Sigmoid colon (tissue), 7 donors: ENCODE measurements around the gene PCDHGA9. TPM values are rescaled to one million over a fixed set of nuclear protein-coding genes. Genes with fewer than 3 reads are reported as not detected.
A peak's percentile ranks its signal among the peaks of the same experiment; 100 is the strongest.

Experiments used
- DNase-seq: peaks from one replicate; pipeline ENCODE4 v3.0.0-alpha.2; 2019
- H3K27ac ChIP-seq, 4 donors: fragments of 200-600 bp; sonication (generic); one replicate each; pipeline ENCODE4 v1.5.1; 2016 to 2019; ENCODE audit warnings: mild to moderate bottlenecking in 1 of 4
- H3K27me3 ChIP-seq, 3 donors: fragments of 200-600 bp; sonication (generic); one replicate each; pipeline ENCODE4 v1.5.1; 2019; ENCODE audit warnings: mild to moderate bottlenecking in 1 of 3
- H3K36me3 ChIP-seq, 4 donors: fragments of 200-600 bp; sonication (generic); one replicate each; pipeline ENCODE4 v1.5.1; 2016 to 2019
- H3K4me1 ChIP-seq, 4 donors: fragments of 200-600 bp; sonication (generic); one replicate each; pipeline ENCODE4 v1.5.1; 2017 to 2019
- H3K4me3 ChIP-seq, 4 donors: fragments of 200-600 bp; sonication (generic); one replicate each; pipeline ENCODE4 v1.5.1; 2017 to 2019; ENCODE audit warnings: mild to moderate bottlenecking in 2 of 4, moderate library complexity in 1 of 4
- H3K9me3 ChIP-seq, 4 donors: fragments of 200-600 bp in 3 of 4; sonication (generic) in 3 of 4; one replicate each; pipeline versions ENCODE4 v1.5.1 to v1.6.1; 2013 to 2019
- CTCF ChIP-seq, 4 experiments: fragments of 450-650 bp in 3 of 4; fragments of 200-600 bp in 1 of 4; IDR thresholded peaks; one replicate each; pipeline ENCODE4 v1.5.1; 2016 to 2019; ENCODE audit warnings: antibody characterized with exemption in 4 of 4, mild to moderate bottlenecking in 3 of 4, moderate library complexity in 2 of 4
- EP300 ChIP-seq, 4 donors: sonication (generic); formaldehyde crosslinking; IDR thresholded peaks; one replicate each; pipeline ENCODE4 v1.6.1; 2017; ENCODE audit warnings: antibody characterized with exemption in 4 of 4
- POLR2A ChIP-seq, 2 donors: fragments of 450-650 bp; IDR thresholded peaks; one replicate each; pipeline ENCODE4 v1.6.1; 2016; ENCODE audit warnings: antibody characterized with exemption in 2 of 2, mild to moderate bottlenecking in 2 of 2, moderate library complexity in 2 of 2
- POLR2AphosphoS5 ChIP-seq, 4 donors: sonication (generic); formaldehyde crosslinking; IDR thresholded peaks; one replicate each; pipeline ENCODE4 v1.6.1; 2017; ENCODE audit warnings: antibody characterized with exemption in 4 of 4
- WGBS, 2 donors: extraction: QIAGEN DNeasy Blood & Tissue Kit; methylation state at CpG; one replicate each; pipeline ENCODE4 v1.1.7; 2013; 5-methylcytosine and 5-hydroxymethylcytosine counted together
- intact Hi-C: fragments of 100-400 bp; cut with DNase I; formaldehyde crosslinking; loops from one replicate; pipeline ENCODE4 v1.15.1; 2023
- polyA plus RNA-seq, 3 donors: library from polyadenylated mRNA; stranded (reverse); fragments of 200-250 nt; gene quantifications; one replicate each; pipeline ENCODE4 v1.2.3, GENCODE V29; 2013
- total RNA-seq, 4 donors: library from RNA; depleted of rRNA; stranded (reverse); fragments of >200 nt; gene quantifications; one replicate each; pipeline ENCODE4 v1.1.0, GENCODE V29; 2016
- donor health status: healthy with polysubstance abuse.
- donor health status: Bipolar disorder and iron deficiency.
- donor health status: healthy.

Gene PCDHGA9
- total and polyA plus RNA-seq, 7 donors, result 0.79 to 15.8 (median 10.4) TPM; not detected in 2

DNA sequence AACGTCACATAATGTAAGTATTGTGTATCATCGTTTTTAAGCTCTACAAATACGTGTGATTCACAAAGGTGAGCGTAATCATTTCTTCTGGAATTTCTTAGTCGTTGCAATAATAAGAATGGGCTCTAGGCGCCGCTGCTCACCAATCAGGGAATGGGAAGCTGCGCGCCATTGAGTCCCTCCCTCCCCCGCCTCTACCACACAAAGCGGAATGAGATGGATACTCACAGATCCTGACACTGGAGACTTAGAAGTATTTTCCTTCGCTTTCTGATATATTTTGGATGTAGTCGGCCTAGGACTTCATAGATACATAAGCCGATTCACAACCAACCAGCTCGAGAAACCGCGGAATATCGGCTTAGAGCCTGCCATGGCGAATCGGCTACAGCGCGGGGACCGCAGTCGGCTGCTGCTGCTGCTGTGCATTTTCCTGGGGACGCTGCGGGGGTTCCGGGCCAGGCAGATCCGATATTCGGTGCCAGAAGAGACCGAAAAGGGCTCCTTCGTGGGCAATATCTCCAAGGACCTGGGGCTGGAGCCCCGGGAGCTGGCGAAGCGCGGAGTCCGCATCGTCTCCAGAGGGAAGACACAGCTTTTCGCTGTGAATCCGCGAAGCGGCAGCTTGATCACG is 18.4 kb downstream of the PCDHGA9 start, which contains the start of gene PCDHGA11:
Gene PCDHGA11, plus strand, starts transcription at position 197 of the 634 bp plus-strand sequence. Its CDS starts 177 bp downstream, at position 374.
- WGBS, 2 donors, result 10 to 44% methylated on average over 42 of the region's 42 CpGs
- TF ChIP-seq POLR2AphosphoS5 (IDR thresholded peaks at IDR 0.05), result no peak
- TF ChIP-seq POLR2A (IDR thresholded peaks at IDR 0.05), result no peak
- no peak for TF ChIP-seq CTCF (IDR thresholded peaks at IDR 0.05)
- TF ChIP-seq EP300 (IDR thresholded peaks at IDR 0.05), result no peak
- Histone ChIP-seq H3K4me3 (peak within 1 kb of the TSS in 3 of 4 donors; percentile 18 to 34 (median 26)), H3K27me3 (no peaks in the 10 kb centered on the region), H3K27ac (no peak within 1 kb of the TSS), H3K36me3 (peaks cover 0 to under 1% (median 0%) of the 10 kb centered on the region in 4 donors), H3K4me1 (peaks cover 0 to 4% (median 2%) of the 10 kb centered on the region in 4 donors), H3K9me3 (peaks cover 52 to 91% (median 75%) of the 10 kb centered on the region in 4 donors)
- intact Hi-C loops, result no loop called here
- no peak for DNase-seq

DNA sequence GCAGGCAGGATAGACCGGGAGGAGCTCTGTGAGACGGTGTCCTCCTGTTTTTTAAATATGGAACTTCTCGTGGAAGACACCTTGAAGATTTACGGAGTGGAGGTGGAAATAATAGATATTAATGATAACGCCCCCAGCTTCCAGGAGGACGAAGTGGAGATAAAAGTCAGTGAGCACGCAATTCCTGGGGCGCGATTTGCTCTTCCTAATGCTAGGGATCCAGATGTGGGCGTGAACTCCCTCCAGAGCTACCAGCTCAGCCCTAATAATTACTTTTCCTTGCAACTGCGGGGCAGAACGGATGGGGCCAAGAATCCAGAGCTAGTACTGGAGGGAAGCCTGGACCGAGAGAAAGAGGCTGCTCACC is 18.9 kb downstream of the PCDHGA9 start:
- TF ChIP-seq CTCF (IDR thresholded peaks at IDR 0.05) (no peak), POLR2AphosphoS5 (IDR thresholded peaks at IDR 0.05) (no peak), POLR2A (IDR thresholded peaks at IDR 0.05) (no peak)
- Histone ChIP-seq H3K9me3 (peaks cover 55 to 91% (median 75%) of the 10 kb centered on the region in 4 donors), H3K27ac (no peak overlapping the region), H3K27me3 (no peaks in the 10 kb centered on the region), H3K4me1 (peaks cover 0 to 4% (median 2%) of the 10 kb centered on the region in 4 donors), H3K36me3 (peaks cover 0 to 6% (median 0%) of the 10 kb centered on the region in 4 donors), H3K4me3 (peak overlapping the region in 3 of 4 donors; percentile 18 to 34 (median 26))
- intact Hi-C loops, result no loop called here
- 12 to 29% methylated on average over 13 of the region's 13 CpGs for WGBS, 2 donors
- no peak for DNase-seq

GRCh38 chr5:141422742-141423291 is 20.2 kb downstream of the PCDHGA9 start:
- DNase-seq, result no peak
- Histone ChIP-seq H3K36me3 (peaks cover 0 to 8% (median 0%) of the 10 kb centered on the region in 4 donors), H3K4me3 (no peak overlapping the region), H3K27me3 (no peaks in the 10 kb centered on the region), H3K9me3 (peaks cover 65 to 98% (median 82%) of the 10 kb centered on the region in 4 donors), H3K4me1 (peaks cover 0 to 4% (median 2%) of the 10 kb centered on the region in 4 donors), H3K27ac (no peak overlapping the region)
- intact Hi-C loops, result no loop called here
- WGBS, 2 donors, result 28 to 54% methylated on average over 42 of the region's 42 CpGs
- TF ChIP-seq POLR2AphosphoS5 (IDR thresholded peaks at IDR 0.05) (no peak), CTCF (IDR thresholded peaks at IDR 0.05) (no peak), EP300 (IDR thresholded peaks at IDR 0.05) (no peak), POLR2A (IDR thresholded peaks at IDR 0.05) (no peak)

DNA sequence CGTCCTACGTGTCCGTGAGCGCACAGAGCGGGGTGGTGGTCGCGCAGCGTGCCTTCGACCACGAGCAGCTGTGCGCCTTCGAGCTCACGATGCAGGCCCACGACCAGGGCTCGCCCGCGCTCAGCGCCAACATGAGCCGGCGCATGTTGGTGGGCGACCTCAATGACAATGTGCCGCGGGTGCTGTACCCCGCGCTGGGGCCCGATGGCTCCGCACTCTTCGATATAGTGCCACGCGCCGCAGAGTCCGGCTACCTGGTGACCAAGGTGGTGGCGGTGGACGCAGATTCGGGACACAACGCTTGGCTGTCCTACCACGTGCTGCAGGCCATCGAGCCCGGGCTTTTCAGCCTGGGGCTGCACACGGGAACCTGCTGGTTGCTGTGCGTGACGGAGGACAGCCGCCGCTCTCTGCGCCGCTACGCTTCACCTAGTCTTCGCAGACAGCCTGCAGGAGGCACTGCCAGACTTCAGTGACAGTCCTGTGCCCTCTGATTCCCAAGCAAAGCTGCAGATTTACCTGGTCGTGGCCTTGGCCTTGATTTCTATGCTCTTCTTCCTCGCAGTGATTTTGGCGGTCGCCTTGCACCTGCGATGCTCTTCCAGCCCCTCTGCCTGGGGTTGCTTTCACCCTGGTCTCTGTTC is 25.3 kb downstream of the PCDHGA9 start:
- peaks cover 51 to 94% (median 74%) of the 10 kb centered on the region in 4 donors for H3K9me3 ChIP-seq
- intact Hi-C loops, result no loop called here
- TF ChIP-seq EP300 (IDR thresholded peaks at IDR 0.05), result no peak
- no peak for TF ChIP-seq POLR2A (IDR thresholded peaks at IDR 0.05)
- TF ChIP-seq CTCF (IDR thresholded peaks at IDR 0.05), result no peak
- no peak for TF ChIP-seq POLR2AphosphoS5 (IDR thresholded peaks at IDR 0.05)
- H3K27me3 ChIP-seq, result no peaks in the 10 kb centered on the region
- H3K4me1 ChIP-seq, result no peaks in the 10 kb centered on the region
- no peak overlapping the region for H3K27ac ChIP-seq
- peaks cover 0 to 8% (median 0%) of the 10 kb centered on the region in 4 donors for H3K36me3 ChIP-seq
- no peak overlapping the region for H3K4me3 ChIP-seq
- WGBS, 2 donors, result 50 to 76% methylated on average over 53 of the region's 53 CpGs
- DNase-seq, result no peak
